MM.1S (cell line): ENCODE measurements around the gene GCFC2.

Experiments used
- DNase-seq: peaks from one replicate; pipeline ENCODE4 v3.0.0-alpha.2; 2015
- H2AFZ ChIP-seq: fragments of 300-600 bp; sonication (generic); 2 replicates; pipeline ENCODE4 v1.6.0; 2016; ENCODE audit warnings: antibody characterized with exemption, low read length
- H3F3A ChIP-seq: fragments of 300-600 bp; sonication (generic); 2 replicates; pipeline ENCODE4 v1.6.1; 2016; ENCODE audit warnings: mild to moderate bottlenecking, antibody characterized with exemption, low read length, moderate library complexity, mixed read lengths; ENCODE audit not compliant: insufficient read depth
- H3K27ac ChIP-seq: fragments of 300-600 bp; sonication (generic); 2 replicates; pipeline ENCODE4 v1.5.1; 2016; ENCODE audit warnings: mild to moderate bottlenecking, low read length
- H3K27me3 ChIP-seq: fragments of 300-600 bp; sonication (generic); replicated peaks from 2 replicates; pipeline ENCODE4 v1.6.0; 2016; ENCODE audit warnings: low read length; ENCODE audit not compliant: insufficient read depth
- H3K36me3 ChIP-seq: fragments of 300-600 bp; sonication (generic); replicated peaks from 2 replicates; pipeline ENCODE4 v1.6.1; 2016; ENCODE audit warnings: mild to moderate bottlenecking, low read length, mixed read lengths; ENCODE audit not compliant: insufficient read depth
- H3K4me1 ChIP-seq: fragments of 300-600 bp; sonication (generic); 2 replicates; pipeline ENCODE4 v1.6.1; 2016; ENCODE audit warnings: low read length, mixed read lengths
- H3K4me2 ChIP-seq: fragments of 300-600 bp; sonication (generic); 2 replicates; pipeline ENCODE4 v1.6.0; 2016; ENCODE audit warnings: low read depth, low read length
- H3K4me3 ChIP-seq: fragments of 300-600 bp; sonication (generic); 2 replicates; pipeline ENCODE4 v1.5.1; 2016; ENCODE audit warnings: low read length, mixed read lengths
- H3K79me2 ChIP-seq: fragments of 300-600 bp; sonication (generic); 2 replicates; pipeline ENCODE4 v1.6.1; 2016; ENCODE audit warnings: mixed run types, low read length, mixed read lengths
- H3K9ac ChIP-seq: fragments of 300-600 bp; sonication (generic); 2 replicates; pipeline ENCODE4 v1.6.1; 2016; ENCODE audit warnings: low read length, mixed read lengths
- H3K9me2 ChIP-seq: fragments of 300-600 bp; sonication (generic); replicated peaks from 2 replicates; pipeline ENCODE4 v1.6.1; 2016; ENCODE audit warnings: mild to moderate bottlenecking, low read length, mixed read lengths; ENCODE audit not compliant: insufficient read depth
- H3K9me3 ChIP-seq: fragments of 300-600 bp; sonication (generic); replicated peaks from 2 replicates; pipeline ENCODE4 v1.6.1; 2016; ENCODE audit warnings: mild to moderate bottlenecking, low read length, mixed read lengths; ENCODE audit not compliant: insufficient read depth
- H4K20me1 ChIP-seq: fragments of 300-600 bp; sonication (generic); 2 replicates; pipeline ENCODE4 v1.6.1; 2016; ENCODE audit warnings: mild to moderate bottlenecking, low read length, moderate library complexity, mixed read lengths; ENCODE audit not compliant: insufficient read depth
- CTCF ChIP-seq: fragments of 300-600 bp; sonication (generic); IDR thresholded peaks from 2 replicates; pipeline ENCODE4 v1.5.1; 2016; ENCODE audit warnings: antibody characterized with exemption, low read length, mixed read lengths
- EZH2 ChIP-seq: fragments of 300-600 bp; sonication (generic); optimal IDR thresholded peaks from 2 replicates; pipeline ENCODE3; 2017; ENCODE audit warnings: low read depth, mild to moderate bottlenecking, antibody characterized with exemption, low read length, mixed read lengths
- EZH2phosphoT487 ChIP-seq: fragments of 300-600 bp; sonication (generic); IDR thresholded peaks from 2 replicates; pipeline ENCODE4 v1.6.1; 2018; ENCODE audit warnings: antibody characterized with exemption, low read length

Gene GCFC2

GRCh38 chr2:75729861-75730260, 19.1 kb upstream of the GCFC2 start:
- peak; percentile 7 for DNase-seq
- Histone ChIP-seq H3F3A (peaks cover 3% of the 10 kb centered on the region; the same call in 1 of the 2 replicates), H3K4me1 (0 out of 2 replicates have a peak, but pooled peaks cover 3% of the 10 kb centered on the region)

DNA sequence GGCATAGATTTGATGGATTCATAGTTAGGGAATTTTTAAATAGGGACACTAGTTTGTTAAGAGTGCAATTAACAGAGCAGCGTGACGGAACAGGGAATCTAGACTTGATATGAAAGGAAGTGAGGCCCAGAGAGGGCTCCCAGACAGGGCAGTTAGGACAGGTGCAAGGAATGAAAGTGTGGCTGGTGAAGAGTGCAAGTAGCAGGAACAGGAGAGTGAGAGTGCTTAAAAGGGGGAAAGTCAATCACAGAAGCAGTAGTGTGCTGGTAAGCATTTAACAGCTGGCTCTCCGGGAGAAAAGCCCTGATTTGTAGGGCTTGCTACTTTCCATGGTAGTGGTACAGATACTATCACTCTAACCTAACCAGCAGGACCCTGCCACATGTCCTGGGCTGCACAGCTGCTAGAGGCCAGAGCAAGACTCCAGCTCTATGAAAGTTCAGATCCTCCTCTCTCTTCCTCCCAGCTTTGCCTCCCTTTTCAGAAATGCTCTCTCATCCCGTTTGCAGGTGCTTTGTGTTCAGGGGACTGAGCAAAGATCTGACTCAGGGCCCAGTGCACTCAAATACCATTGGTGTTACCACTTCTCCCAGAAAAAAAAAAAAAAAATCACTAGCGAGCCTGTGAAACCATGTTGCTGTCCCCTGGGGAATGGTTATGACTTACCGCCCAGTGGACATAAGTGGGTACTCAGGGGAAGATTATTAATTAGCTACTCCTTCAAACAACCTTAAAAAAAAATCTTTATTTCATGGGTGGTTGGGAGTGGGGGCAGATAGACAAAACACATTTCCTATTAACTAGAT, 18.1 kb upstream of the GCFC2 start:
- Histone ChIP-seq H4K20me1 (no peaks in the 10 kb centered on the region), H3K79me2 (no peaks in the 10 kb centered on the region), H3K9me3 (no peaks in the 10 kb centered on the region), H3K9me2 (no peaks in the 10 kb centered on the region), H3K4me2 (no peak overlapping the region), H3K27ac (no peak overlapping the region), H3F3A (peaks cover 3% of the 10 kb centered on the region; the same call in 1 of the 2 replicates), H3K27me3 (0 out of 2 replicates have a peak, but pooled peaks cover 6% of the 10 kb centered on the region), H3K9ac (no peak overlapping the region), H3K4me1 (0 out of 2 replicates have a peak, but pooled peaks cover 3% of the 10 kb centered on the region), H3K36me3 (no peaks in the 10 kb centered on the region), H2AFZ (no peak overlapping the region), H3K4me3 (no peak overlapping the region)
- TF ChIP-seq EZH2 (no peak), CTCF (no peak), EZH2phosphoT487 (0 out of 2 replicates have a peak, but pooled peaks have one; percentile 61)
- DNase-seq: peak; percentile 22

More at GRCh38 chr2:75729861-75730260, 19.1 kb upstream of the GCFC2 start:
- H4K20me1 ChIP-seq: no peaks in the 10 kb centered on the region
- no peaks in the 10 kb centered on the region for H3K9me2 ChIP-seq
- H3K27me3 ChIP-seq: 0 out of 2 replicates have a peak, but pooled peaks cover 6% of the 10 kb centered on the region
- no peak overlapping the region for H3K4me2 ChIP-seq
- H3K9me3 ChIP-seq: no peaks in the 10 kb centered on the region
- no peak for TF ChIP-seq EZH2
- no peak for TF ChIP-seq EZH2phosphoT487
- peak; percentile 17; the same call in 1 of the 2 replicates for TF ChIP-seq CTCF
- no peak overlapping the region for H2AFZ ChIP-seq
- no peaks in the 10 kb centered on the region for H3K79me2 ChIP-seq
- H3K9ac ChIP-seq: no peak overlapping the region
- H3K4me3 ChIP-seq: no peak overlapping the region
- no peak overlapping the region for H3K27ac ChIP-seq
- no peaks in the 10 kb centered on the region for H3K36me3 ChIP-seq

- H3F3A ChIP-seq: no peaks in the 10 kb centered on the region
- no peak for DNase-seq
- no peak overlapping the region for H3K9ac ChIP-seq
- H3K9me3 ChIP-seq: no peaks in the 10 kb centered on the region
- TF ChIP-seq EZH2 (no peak), EZH2phosphoT487 (no peak), CTCF (no peak)
- no peaks in the 10 kb centered on the region for H3K79me2 ChIP-seq
- no peaks in the 10 kb centered on the region for H3K4me1 ChIP-seq
- H2AFZ ChIP-seq: no peak overlapping the region
- no peaks in the 10 kb centered on the region for H3K36me3 ChIP-seq
- H4K20me1 ChIP-seq: no peaks in the 10 kb centered on the region
- no peak overlapping the region for H3K27ac ChIP-seq
- no peak overlapping the region for H3K4me3 ChIP-seq
- no peak overlapping the region for H3K4me2 ChIP-seq
- no peaks in the 10 kb centered on the region for H3K9me2 ChIP-seq
- 0 out of 2 replicates have a peak, but pooled peaks cover 4% of the 10 kb centered on the region for H3K27me3 ChIP-seq
Measured at GRCh38 chr2:75722687-75723086, 12.0 kb upstream of the GCFC2 start.
